ENCODE data around the gene SLC29A2. TPM values are rescaled to one million over a fixed set of nuclear protein-coding genes. Genes with fewer than 3 reads are reported as not detected.

The SLC29A2 gene
- total RNA-seq, 1 experiment from 2014 or later, result 0.63 TPM

DNA sequence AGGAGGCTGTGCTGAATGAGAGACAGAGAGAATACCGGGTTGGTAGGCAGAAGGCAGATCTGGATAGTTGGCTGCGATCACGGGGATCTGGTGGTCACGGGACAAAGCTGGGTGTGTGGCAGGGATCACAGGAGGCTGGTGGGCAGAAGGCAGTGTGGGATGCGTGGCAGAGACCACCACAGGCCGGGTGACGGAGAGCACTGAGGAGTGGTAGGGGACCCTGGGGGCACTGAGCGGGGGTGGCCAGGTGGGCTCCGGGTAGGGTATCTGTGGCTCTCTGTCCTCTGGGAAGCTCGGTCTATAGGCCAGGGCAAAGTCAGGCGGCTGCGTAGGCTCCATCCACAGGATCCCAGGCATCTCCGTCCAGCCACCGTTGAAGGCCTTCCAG lies 56.1 kb downstream of the SLC29A2 start:
- no peak for DNase-seq (ENCODE audit: low read depth, low spot score)

DNA sequence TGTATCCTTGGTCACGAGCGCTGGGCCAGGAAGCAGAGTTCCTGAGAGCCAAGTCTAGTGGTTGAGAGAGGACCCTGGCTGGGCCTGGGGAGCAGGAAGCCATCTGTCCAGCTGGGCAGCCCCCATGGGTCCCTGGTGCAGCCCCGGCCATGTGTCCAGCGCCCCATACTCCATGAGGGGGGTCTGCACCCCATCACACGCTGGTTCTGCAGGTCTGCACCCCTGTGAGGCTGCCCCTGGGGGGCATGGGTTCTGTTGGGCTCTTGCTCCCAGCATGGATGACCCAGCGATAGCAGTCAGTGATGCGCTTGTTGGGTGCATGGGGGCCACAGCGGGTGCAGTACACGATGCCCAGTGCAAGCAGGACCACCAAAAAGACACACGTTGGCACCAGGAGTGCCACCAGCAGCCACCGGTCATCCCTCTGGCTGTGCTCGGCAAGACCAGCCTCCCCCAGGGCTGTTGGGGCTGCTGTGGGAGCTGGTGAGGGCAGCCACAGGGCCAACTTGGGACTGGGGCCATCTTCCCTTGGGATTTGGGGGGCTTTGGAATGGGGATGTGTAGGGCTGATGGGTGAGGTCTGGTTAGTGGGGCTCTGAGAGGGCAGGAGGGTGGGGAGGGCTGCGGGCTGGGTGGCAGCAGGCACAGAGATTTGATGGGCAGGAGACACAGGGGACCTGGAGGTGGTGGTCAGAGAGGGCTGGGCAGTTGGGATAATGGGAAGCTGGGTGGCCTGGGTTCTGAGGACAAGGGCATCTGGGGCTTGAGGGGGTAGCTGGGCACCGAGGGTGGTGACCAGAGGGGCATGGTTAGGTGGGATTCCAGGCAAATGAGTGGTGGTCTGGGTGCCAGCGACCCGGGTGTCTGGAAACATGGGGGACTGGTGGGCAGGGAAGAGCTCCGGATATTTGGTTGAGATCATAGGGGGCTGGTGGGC lies 56.7 kb downstream of the SLC29A2 start:
- no peak for DNase-seq (ENCODE audit: low read depth, low spot score)
- in situ Hi-C loops (cut with HindIII; ENCODE audit: low pct_unique_long_range_greater_than_20kb, low sequenced_read_pairs), result no loop called here

More for the DNA sequence above, 56.1 kb downstream of the SLC29A2 start:
- in situ Hi-C loops (cut with HindIII; ENCODE audit: low pct_unique_long_range_greater_than_20kb, low sequenced_read_pairs), result no loop called here

DNA sequence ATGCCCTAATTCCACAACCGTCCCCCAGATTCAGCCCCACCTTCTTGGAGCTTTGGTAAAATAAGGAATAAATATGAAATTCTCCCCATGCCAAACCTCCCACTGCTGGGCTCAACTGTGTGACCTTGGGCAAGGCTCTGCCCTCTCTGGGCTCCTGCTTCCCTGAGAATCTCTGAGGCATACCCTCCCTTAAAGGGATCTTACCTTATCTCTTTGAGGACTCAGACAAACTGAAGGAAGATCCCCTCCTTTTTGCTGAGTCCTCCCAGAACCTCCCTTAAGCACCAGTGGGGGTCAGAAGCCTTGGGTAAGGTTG lies 57.4 kb downstream of the SLC29A2 start:
- DNase-seq (ENCODE audit: low read depth, low spot score), result no peak
- in situ Hi-C loops (cut with HindIII; ENCODE audit: low pct_unique_long_range_greater_than_20kb, low sequenced_read_pairs), result no loop called here

DNA sequence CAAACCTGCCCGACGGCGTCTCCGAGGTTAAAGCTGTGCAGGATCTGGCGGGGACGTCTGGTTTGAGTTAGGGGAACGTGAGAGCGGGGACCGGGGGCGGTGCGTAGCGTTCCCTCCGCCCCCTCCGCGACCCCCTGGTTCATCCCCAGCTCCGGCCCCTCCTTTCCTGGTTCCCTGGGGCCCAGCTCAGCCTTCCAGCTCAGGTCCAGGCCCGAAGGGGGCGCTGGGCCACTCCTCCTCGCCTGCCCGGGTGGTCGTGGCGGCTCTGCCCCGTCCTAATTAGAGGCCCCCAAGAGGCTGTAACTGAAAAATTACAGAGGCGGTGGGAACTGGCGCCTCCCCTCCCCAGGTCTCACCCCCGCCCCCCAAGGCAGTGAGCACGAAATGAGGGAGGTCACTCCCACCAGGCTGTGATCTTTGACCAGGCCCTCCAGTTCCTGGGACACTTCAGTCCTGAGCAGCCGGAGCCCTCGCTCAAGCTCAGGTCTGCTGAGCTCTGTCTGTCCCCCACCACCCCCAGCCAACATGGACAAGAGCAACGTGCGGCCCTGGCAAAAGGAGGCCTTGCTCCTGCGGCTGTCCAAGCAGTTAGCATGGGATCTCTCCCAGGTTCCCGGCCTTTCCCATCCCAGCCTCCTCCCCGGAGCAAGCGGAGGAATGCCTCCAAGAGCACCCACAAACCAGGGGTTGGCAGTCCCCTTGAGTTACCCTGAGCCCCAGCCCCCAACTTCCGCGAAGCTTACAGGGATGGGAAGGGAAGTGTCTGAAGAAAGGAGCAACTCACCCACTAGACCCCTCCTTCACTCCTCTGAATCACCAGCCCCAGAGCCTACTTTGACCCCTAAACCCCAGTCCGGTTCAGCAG lies 58.0 kb downstream of the SLC29A2 start:
- in situ Hi-C loops (cut with HindIII; ENCODE audit: low pct_unique_long_range_greater_than_20kb, low sequenced_read_pairs), result no loop called here
- no peak for DNase-seq (ENCODE audit: low read depth, low spot score)

DNA sequence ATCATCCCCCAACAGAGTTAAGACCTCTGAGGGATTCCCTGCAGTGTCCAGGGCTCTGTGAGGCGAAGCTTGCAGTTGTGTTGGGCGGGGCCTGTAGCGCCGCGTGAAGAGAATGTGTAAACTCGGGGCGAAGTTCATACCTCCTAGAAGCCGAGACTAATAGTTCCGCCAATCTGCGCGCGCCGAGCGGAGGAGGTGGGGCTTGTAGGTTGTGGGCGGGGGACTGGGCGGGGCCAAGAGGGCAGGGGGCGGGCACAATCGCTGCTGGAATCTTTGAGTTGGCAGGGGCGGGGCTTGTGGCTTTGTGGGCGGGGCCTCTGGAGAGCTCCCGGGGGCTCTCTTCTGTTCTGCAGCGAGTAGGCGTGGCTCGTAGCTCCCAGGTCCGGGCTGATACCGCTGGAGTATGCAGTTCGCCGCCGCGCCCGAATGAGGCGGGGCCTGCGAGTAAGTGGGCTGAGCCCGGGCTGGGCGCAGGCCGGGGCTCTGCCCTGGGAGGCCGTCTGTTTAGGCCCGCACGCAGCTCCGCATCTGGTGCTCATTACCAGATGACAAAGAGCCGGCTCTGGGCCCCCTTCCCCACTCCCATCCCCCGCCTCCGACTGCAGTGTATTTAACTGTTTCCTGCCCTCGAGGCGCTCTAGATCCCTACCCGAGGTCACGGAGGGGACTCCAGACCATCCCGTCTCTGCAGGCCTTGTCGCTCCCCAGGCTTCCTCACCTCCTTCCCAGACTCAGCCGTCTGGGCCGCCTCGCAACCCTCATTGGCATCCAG lies 58.8 kb downstream of the SLC29A2 start:
- peak; percentile 94 for DNase-seq (ENCODE audit: low read depth, low spot score)
- in situ Hi-C loops (cut with HindIII; ENCODE audit: low pct_unique_long_range_greater_than_20kb, low sequenced_read_pairs), result no loop called here

Small RNAs within 50 kb of the gene (small RNA-seq; reads per million reads assigned to genes)
- gene RF00017 (0 reads per million in 2 experiments), gene RNU1-84P (0.08 to 0.29 reads per million in 2 experiments)

Other genes with a start within 250 kb of the SLC29A2 start
- gene KLC2, start 114.1 kb downstream of the SLC29A2 start, total RNA-seq (2014; rRNA removed; shearing (Covaris generic)), result 4.6 and 5.3 TPM in 2 replicates
- gene RAB1B, start 103.1 kb downstream of the SLC29A2 start, total RNA-seq (2014; rRNA removed; shearing (Covaris generic)), result 78.7 and 85.1 TPM in 2 replicates
- 0.56 and 0.63 TPM in 2 replicates for gene CNIH2, start 93.6 kb downstream of the SLC29A2 start, total RNA-seq (2014; rRNA removed; shearing (Covaris generic))
- gene YIF1A, start 82.6 kb downstream of the SLC29A2 start, total RNA-seq (2014; rRNA removed; shearing (Covaris generic)), result 178 and 183 TPM in 2 replicates
- gene TMEM151A, start 79.9 kb downstream of the SLC29A2 start, total RNA-seq (2014; rRNA removed; shearing (Covaris generic)), result 1.8 and 2.9 TPM in 2 replicates
- not detected in 2 replicates for gene CD248, start 54.7 kb downstream of the SLC29A2 start, total RNA-seq (2014; rRNA removed; shearing (Covaris generic))
- gene RIN1, start 35.3 kb downstream of the SLC29A2 start, total RNA-seq (2014; rRNA removed; shearing (Covaris generic)), result 12.1 and 12.2 TPM in 2 replicates
- gene BRMS1, start 26.7 kb downstream of the SLC29A2 start, total RNA-seq (2014; rRNA removed; shearing (Covaris generic)), result 70.2 and 70.5 TPM in 2 replicates
- gene B4GAT1, start 24.1 kb downstream of the SLC29A2 start, total RNA-seq (2014; rRNA removed; shearing (Covaris generic)), result 58.8 and 65.6 TPM in 2 replicates
- not detected in 2 replicates for gene NPAS4, start 49.3 kb upstream of the SLC29A2 start, total RNA-seq (2014; rRNA removed; shearing (Covaris generic))
- gene MRPL11, start 67.1 kb upstream of the SLC29A2 start, total RNA-seq (2014; rRNA removed; shearing (Covaris generic)), result 45.4 and 63.4 TPM in 2 replicates
- gene PELI3, start 95.1 kb upstream of the SLC29A2 start, total RNA-seq (2014; rRNA removed; shearing (Covaris generic)), result 7.4 and 8.1 TPM in 2 replicates
- 40.9 and 43.5 TPM in 2 replicates for gene DPP3, start 108.7 kb upstream of the SLC29A2 start, total RNA-seq (2014; rRNA removed; shearing (Covaris generic))
- 6.3 and 9.1 TPM in 2 replicates for gene BBS1, start 138.9 kb upstream of the SLC29A2 start, total RNA-seq (2014; rRNA removed; shearing (Covaris generic))
- 19.6 and 26.8 TPM in 2 replicates for gene ZDHHC24, start 174.3 kb upstream of the SLC29A2 start, total RNA-seq (2014; rRNA removed; shearing (Covaris generic))
- not detected in 2 replicates for gene ACTN3, start 175.1 kb upstream of the SLC29A2 start, total RNA-seq (2014; rRNA removed; shearing (Covaris generic))
- 35.2 and 43.1 TPM in 2 replicates for gene CTSF, start 196.8 kb upstream of the SLC29A2 start, total RNA-seq (2014; rRNA removed; shearing (Covaris generic))
- 0.08 and 0.24 TPM in 2 replicates for gene CCDC87, start 221.3 kb upstream of the SLC29A2 start, total RNA-seq (2014; rRNA removed; shearing (Covaris generic))
- 13.4 and 15.1 TPM in 2 replicates for gene CCS, start 221.4 kb upstream of the SLC29A2 start, total RNA-seq (2014; rRNA removed; shearing (Covaris generic))
- gene RBM14, start 244.9 kb upstream of the SLC29A2 start, total RNA-seq (2014; rRNA removed; shearing (Covaris generic)), result 23.3 and 26.1 TPM in 2 replicates

Measured in SK-MEL-5 (cell line).